Liver (tissue), 9 donors: ENCODE results near the gene RIGI. TPM values are rescaled to one million over a fixed set of nuclear protein-coding genes. Genes with fewer than 3 reads are reported as not detected.

Source experiments
- DNase-seq: peaks from one replicate; pipeline ENCODE4 v3.0.0-alpha.2; 2017; ENCODE audit warnings: low spot score
- H3K27ac ChIP-seq, 2 donors: one replicate each; pipeline ENCODE4 v1.7.0; 2013; ENCODE audit warnings: inconsistent platforms in 2 of 2, low read length in 2 of 2, control low read depth in 1 of 2, low read depth in 1 of 2, mild to moderate bottlenecking in 1 of 2
- H3K27me3 ChIP-seq, 4 donors: one replicate each; pipeline versions ENCODE4 v1.6.1 to v1.7.0; 2013; ENCODE audit warnings: low read length in 3 of 4, inconsistent platforms in 1 of 4, mild to moderate bottlenecking in 1 of 4, moderate library complexity in 1 of 4; ENCODE audit not compliant: control insufficient read depth in 4 of 4, insufficient read depth in 4 of 4
- H3K36me3 ChIP-seq, 4 donors: one replicate each; pipeline versions ENCODE4 v1.6.1 to v1.7.0; 2013; ENCODE audit warnings: low read length in 3 of 4, mild to moderate bottlenecking in 3 of 4, low read depth in 1 of 4, moderate library complexity in 1 of 4; ENCODE audit not compliant: control insufficient read depth in 4 of 4, insufficient read depth in 3 of 4
- H3K4me1 ChIP-seq, 4 donors: one replicate each; pipeline versions ENCODE4 v1.6.1 to v1.7.0; 2013; ENCODE audit warnings: low read length in 3 of 4, mild to moderate bottlenecking in 3 of 4, moderate library complexity in 1 of 4; ENCODE audit not compliant: control insufficient read depth in 4 of 4, insufficient read depth in 4 of 4
- H3K4me3 ChIP-seq, 3 donors: one replicate each; pipeline versions ENCODE4 v1.6.1 to v1.7.0; 2013; ENCODE audit warnings: low read length in 3 of 3, control low read depth in 1 of 3, low read depth in 1 of 3, mild to moderate bottlenecking in 1 of 3
- H3K9ac ChIP-seq, 2 donors: one replicate each; pipeline ENCODE4 v1.7.0; 2013; ENCODE audit warnings: low read length in 2 of 2, mild to moderate bottlenecking in 2 of 2, moderate library complexity in 2 of 2, control low read depth in 1 of 2, low read depth in 1 of 2
- H3K9me3 ChIP-seq, 4 donors: one replicate each; pipeline versions ENCODE4 v1.6.1 to v1.7.0; 2013; ENCODE audit warnings: low read length in 3 of 4; ENCODE audit not compliant: control insufficient read depth in 4 of 4
- EGR1 ChIP-seq, 2 donors: IDR thresholded peaks; 2 replicates each; pipeline ENCODE4 v1.6.1; 2016 to 2018; ENCODE audit warnings: antibody characterized with exemption in 2 of 2, low read depth in 2 of 2
- FOXA1 ChIP-seq: IDR thresholded peaks from 2 replicates; pipeline ENCODE4 v1.6.1; 2016; ENCODE audit warnings: antibody characterized with exemption
- FOXA2 ChIP-seq: IDR thresholded peaks from 2 replicates; pipeline ENCODE4 v1.6.1; 2016; ENCODE audit warnings: antibody characterized with exemption
- GABPA ChIP-seq, 2 donors: IDR thresholded peaks in 1 of 2; conservative IDR thresholded peaks in 1 of 2; 2 replicates each; pipeline ENCODE4 v1.6.1; 2016; ENCODE audit warnings: antibody characterized with exemption in 2 of 2, mild to moderate bottlenecking in 1 of 2, moderate library complexity in 1 of 2
- HNF4A ChIP-seq, 2 donors: conservative IDR thresholded peaks; 2 replicates each; pipeline ENCODE4 v1.6.1; 2016; ENCODE audit warnings: antibody characterized with exemption in 2 of 2, mild to moderate bottlenecking in 2 of 2
- HNF4G ChIP-seq: IDR thresholded peaks from 2 replicates; pipeline ENCODE4 v1.6.1; 2016; ENCODE audit warnings: antibody characterized with exemption
- JUND ChIP-seq, 2 donors: IDR thresholded peaks; 2 replicates each; pipeline ENCODE4 v1.6.1; 2016; ENCODE audit warnings: antibody characterized with exemption in 2 of 2
- NR2F2 ChIP-seq: IDR thresholded peaks from 2 replicates; pipeline ENCODE4 v1.6.1; 2016; ENCODE audit warnings: antibody characterized with exemption
- RAD21 ChIP-seq, 2 donors: IDR thresholded peaks; 2 replicates each; pipeline ENCODE4 v1.6.1; 2016; ENCODE audit warnings: antibody characterized with exemption in 2 of 2, mild to moderate bottlenecking in 2 of 2
- RXRA ChIP-seq, 2 donors: IDR thresholded peaks; 2 replicates each; pipeline ENCODE4 v1.6.1; 2017 to 2018; ENCODE audit warnings: antibody characterized with exemption in 2 of 2, mild to moderate bottlenecking in 1 of 2
- SP1 ChIP-seq: IDR thresholded peaks from 2 replicates; pipeline ENCODE4 v1.6.1; 2018; ENCODE audit warnings: antibody characterized with exemption, mild to moderate bottlenecking
- TAF1 ChIP-seq: conservative IDR thresholded peaks from 2 replicates; pipeline ENCODE4 v1.6.1; 2016; ENCODE audit warnings: antibody characterized with exemption, mild to moderate bottlenecking
- YY1 ChIP-seq: IDR thresholded peaks from 2 replicates; pipeline ENCODE4 v1.6.1; 2016; ENCODE audit warnings: antibody characterized with exemption, mild to moderate bottlenecking
- WGBS: extraction: QIAGEN DNeasy Blood & Tissue Kit; methylation state at CpG from one replicate; pipeline ENCODE4 v1.1.7; 2013; 5-methylcytosine and 5-hydroxymethylcytosine counted together
- polyA plus RNA-seq, 2 donors: library from polyadenylated mRNA; stranded (reverse) in 1 of 2; unstranded in 1 of 2; fragments of 200-250 nt in 1 of 2; fragments of >200 nt in 1 of 2; fragmentation: Nextera tagmentation in 1 of 2; extraction: Ambion mirVana in 1 of 2; gene quantifications; one replicate each; pipeline versions ENCODE4 v1.2.1 to v1.2.3, GENCODE V29; 2013 to 2015
- total RNA-seq, 2 donors: library from RNA; depleted of rRNA; stranded (reverse); fragments of >200 nt; gene quantifications; one replicate each; pipeline ENCODE4 v1.2.3, GENCODE V29; 2014
- TF ChIP-seq, protein P1 (sequence below): IDR thresholded peaks from 2 replicates; pipeline ENCODE4 v1.6.1; 2016; ENCODE audit warnings: antibody characterized with exemption
- TF ChIP-seq, protein P2 (sequence below): IDR thresholded peaks from 2 replicates; pipeline ENCODE4 v1.6.1; 2016; ENCODE audit warnings: antibody characterized with exemption
- TF ChIP-seq, protein P3 (sequence below): IDR thresholded peaks from 2 replicates; pipeline ENCODE4 v1.6.1; 2016; ENCODE audit warnings: antibody characterized with exemption
- TF ChIP-seq, protein P4 (sequence below): IDR thresholded peaks from 2 replicates; pipeline ENCODE4 v1.6.1; 2016; ENCODE audit warnings: antibody characterized with exemption, mild to moderate bottlenecking
- TF ChIP-seq, protein P5 (sequence below): fragments of 150-350 bp; IDR thresholded peaks from 2 replicates; pipeline ENCODE4 v1.5.1; 2017; ENCODE audit warnings: improper control_type of control experiment, low read depth, low read length; ENCODE audit not compliant: missing input control
- donor health status: healthy.
- donor health status: healthy.
- donor health status: healthy.
- donor health status: healthy.
- donor health status: healthy.

The RIGI gene
- total and polyA plus RNA-seq, 4 donors: 2.6 to 7.4 (median 6.3) TPM

DNA sequence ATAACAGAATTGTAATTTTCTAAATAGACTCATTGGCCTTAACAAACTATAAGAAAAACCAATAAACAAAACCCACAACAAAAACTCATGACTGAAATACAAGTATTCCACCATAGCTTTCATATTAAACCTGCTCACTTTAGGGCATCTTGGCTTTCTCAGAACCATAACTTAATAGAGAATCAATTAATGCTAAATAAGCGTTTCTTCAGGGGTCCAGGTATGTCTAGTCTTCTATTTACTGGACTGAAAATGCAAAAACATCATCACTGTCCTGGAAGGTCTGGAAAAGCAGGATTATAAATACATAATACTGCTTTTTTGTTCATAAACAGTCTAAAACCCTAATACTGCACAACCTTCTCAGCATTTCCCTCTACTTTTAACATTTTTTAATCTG, 19.9 kb upstream of the RIGI start (continued):
- TF ChIP-seq, protein P1, sequence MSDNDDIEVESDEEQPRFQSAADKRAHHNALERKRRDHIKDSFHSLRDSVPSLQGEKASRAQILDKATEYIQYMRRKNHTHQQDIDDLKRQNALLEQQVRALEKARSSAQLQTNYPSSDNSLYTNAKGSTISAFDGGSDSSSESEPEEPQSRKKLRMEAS: no peak
- TF ChIP-seq HNF4A (conservative IDR thresholded peaks at IDR 0.05) (no peak), RAD21 (IDR thresholded peaks at IDR 0.05) (no peak), JUND (IDR thresholded peaks at IDR 0.05) (no peak)
- TF ChIP-seq, protein P2, sequence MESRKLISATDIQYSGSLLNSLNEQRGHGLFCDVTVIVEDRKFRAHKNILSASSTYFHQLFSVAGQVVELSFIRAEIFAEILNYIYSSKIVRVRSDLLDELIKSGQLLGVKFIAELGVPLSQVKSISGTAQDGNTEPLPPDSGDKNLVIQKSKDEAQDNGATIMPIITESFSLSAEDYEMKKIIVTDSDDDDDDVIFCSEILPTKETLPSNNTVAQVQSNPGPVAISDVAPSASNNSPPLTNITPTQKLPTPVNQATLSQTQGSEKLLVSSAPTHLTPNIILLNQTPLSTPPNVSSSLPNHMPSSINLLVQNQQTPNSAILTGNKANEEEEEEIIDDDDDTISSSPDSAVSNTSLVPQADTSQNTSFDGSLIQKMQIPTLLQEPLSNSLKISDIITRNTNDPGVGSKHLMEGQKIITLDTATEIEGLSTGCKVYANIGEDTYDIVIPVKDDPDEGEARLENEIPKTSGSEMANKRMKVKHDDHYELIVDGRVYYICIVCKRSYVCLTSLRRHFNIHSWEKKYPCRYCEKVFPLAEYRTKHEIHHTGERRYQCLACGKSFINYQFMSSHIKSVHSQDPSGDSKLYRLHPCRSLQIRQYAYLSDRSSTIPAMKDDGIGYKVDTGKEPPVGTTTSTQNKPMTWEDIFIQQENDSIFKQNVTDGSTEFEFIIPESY: no peak

DNA sequence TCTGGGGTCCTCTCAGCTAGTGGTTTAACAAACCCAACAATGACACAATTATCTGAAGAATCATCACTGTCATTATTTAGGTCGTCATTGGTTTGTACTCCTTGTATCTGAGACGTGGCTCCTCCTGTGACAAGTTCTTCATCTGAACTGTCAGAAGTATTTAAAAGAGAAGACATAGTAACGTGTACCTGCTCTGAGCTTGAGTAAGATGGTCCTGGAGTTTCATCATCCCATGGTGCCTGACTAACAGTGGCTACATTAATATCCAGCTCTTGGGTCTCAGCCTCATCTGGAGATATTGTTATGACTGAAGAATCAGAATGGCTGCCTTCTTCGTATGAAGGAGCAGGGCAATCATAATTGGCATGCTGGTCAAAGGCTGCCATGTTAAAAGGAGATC, 17.1 kb upstream of the RIGI start:
- Histone ChIP-seq H3K27me3 (no peaks in the 10 kb centered on the region), H3K4me1 (no peaks in the 10 kb centered on the region), H3K36me3 (peaks cover 2 to 28% (median 21%) of the 10 kb centered on the region in 4 donors), H3K27ac (no peak overlapping the region), H3K9ac (no peak overlapping the region), H3K9me3 (no peaks in the 10 kb centered on the region), H3K4me3 (no peak overlapping the region)
- TF ChIP-seq GABPA (IDR thresholded peaks at IDR 0.05 in 1 of 2, conservative IDR thresholded peaks at IDR 0.05 in 1 of 2) (no peak), TAF1 (no peak), SP1 (no peak), RXRA (IDR thresholded peaks at IDR 0.05) (no peak)
- TF ChIP-seq, protein P3, sequence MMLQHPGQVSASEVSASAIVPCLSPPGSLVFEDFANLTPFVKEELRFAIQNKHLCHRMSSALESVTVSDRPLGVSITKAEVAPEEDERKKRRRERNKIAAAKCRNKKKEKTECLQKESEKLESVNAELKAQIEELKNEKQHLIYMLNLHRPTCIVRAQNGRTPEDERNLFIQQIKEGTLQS: no peak
- 93% methylated on average over 4 of the region's 4 CpGs for WGBS
- no peak for DNase-seq

DNA sequence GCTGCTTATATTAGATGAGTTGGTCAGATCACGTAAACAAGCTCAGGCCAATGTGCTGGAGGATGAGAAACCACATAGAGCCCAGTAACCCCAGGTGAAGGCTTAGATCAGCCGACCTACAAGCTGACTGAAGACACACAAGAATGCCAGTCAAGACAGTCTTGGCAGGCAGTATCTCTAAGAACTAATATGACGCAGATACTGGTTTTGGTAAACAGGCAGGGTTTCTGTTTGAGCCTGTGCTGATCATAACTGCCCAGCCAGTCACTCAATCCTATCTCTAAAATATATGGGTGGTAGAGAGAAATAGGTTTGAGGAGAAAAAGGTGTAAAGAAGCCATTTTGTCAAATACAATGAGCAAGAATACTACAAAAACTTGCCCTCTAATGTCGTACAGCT, 7.8 kb upstream of the RIGI start:
- WGBS: 98% methylated on average over 4 of the region's 4 CpGs
- H3K9ac ChIP-seq: no peak overlapping the region
- DNase-seq: no peak
- TF ChIP-seq HNF4G (no peak), JUND (IDR thresholded peaks at IDR 0.05) (no peak), FOXA1 (no peak), SP1 (no peak), RXRA (IDR thresholded peaks at IDR 0.05) (no peak), GABPA (IDR thresholded peaks at IDR 0.05 in 1 of 2, conservative IDR thresholded peaks at IDR 0.05 in 1 of 2) (no peak), EGR1 (IDR thresholded peaks at IDR 0.05; ENCODE audit: low read depth in 2 of 2) (no peak), NR2F2 (no peak), YY1 (no peak), TAF1 (no peak), FOXA2 (no peak), RAD21 (IDR thresholded peaks at IDR 0.05) (no peak), HNF4A (conservative IDR thresholded peaks at IDR 0.05) (no peak)
- TF ChIP-seq, protein P1: no peak
- TF ChIP-seq, protein P2: no peak
- TF ChIP-seq, protein P4, sequence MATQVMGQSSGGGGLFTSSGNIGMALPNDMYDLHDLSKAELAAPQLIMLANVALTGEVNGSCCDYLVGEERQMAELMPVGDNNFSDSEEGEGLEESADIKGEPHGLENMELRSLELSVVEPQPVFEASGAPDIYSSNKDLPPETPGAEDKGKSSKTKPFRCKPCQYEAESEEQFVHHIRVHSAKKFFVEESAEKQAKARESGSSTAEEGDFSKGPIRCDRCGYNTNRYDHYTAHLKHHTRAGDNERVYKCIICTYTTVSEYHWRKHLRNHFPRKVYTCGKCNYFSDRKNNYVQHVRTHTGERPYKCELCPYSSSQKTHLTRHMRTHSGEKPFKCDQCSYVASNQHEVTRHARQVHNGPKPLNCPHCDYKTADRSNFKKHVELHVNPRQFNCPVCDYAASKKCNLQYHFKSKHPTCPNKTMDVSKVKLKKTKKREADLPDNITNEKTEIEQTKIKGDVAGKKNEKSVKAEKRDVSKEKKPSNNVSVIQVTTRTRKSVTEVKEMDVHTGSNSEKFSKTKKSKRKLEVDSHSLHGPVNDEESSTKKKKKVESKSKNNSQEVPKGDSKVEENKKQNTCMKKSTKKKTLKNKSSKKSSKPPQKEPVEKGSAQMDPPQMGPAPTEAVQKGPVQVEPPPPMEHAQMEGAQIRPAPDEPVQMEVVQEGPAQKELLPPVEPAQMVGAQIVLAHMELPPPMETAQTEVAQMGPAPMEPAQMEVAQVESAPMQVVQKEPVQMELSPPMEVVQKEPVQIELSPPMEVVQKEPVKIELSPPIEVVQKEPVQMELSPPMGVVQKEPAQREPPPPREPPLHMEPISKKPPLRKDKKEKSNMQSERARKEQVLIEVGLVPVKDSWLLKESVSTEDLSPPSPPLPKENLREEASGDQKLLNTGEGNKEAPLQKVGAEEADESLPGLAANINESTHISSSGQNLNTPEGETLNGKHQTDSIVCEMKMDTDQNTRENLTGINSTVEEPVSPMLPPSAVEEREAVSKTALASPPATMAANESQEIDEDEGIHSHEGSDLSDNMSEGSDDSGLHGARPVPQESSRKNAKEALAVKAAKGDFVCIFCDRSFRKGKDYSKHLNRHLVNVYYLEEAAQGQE: no peak
- TF ChIP-seq, protein P5, sequence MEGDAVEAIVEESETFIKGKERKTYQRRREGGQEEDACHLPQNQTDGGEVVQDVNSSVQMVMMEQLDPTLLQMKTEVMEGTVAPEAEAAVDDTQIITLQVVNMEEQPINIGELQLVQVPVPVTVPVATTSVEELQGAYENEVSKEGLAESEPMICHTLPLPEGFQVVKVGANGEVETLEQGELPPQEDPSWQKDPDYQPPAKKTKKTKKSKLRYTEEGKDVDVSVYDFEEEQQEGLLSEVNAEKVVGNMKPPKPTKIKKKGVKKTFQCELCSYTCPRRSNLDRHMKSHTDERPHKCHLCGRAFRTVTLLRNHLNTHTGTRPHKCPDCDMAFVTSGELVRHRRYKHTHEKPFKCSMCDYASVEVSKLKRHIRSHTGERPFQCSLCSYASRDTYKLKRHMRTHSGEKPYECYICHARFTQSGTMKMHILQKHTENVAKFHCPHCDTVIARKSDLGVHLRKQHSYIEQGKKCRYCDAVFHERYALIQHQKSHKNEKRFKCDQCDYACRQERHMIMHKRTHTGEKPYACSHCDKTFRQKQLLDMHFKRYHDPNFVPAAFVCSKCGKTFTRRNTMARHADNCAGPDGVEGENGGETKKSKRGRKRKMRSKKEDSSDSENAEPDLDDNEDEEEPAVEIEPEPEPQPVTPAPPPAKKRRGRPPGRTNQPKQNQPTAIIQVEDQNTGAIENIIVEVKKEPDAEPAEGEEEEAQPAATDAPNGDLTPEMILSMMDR: no peak
- TF ChIP-seq, protein P3: no peak
- H3K9me3 ChIP-seq: no peaks in the 10 kb centered on the region
- no peaks in the 10 kb centered on the region for H3K4me1 ChIP-seq
- no peaks in the 10 kb centered on the region for H3K27me3 ChIP-seq
- no peak overlapping the region for H3K4me3 ChIP-seq
- no peaks in the 10 kb centered on the region for H3K36me3 ChIP-seq
- no peak overlapping the region for H3K27ac ChIP-seq
